ENCODE results near the gene CACNB2. TPM values are rescaled to one million over a fixed set of nuclear protein-coding genes. Genes with fewer than 3 reads are reported as not detected.
"Not testable (repeated sequence)": the region's sequence is repeated elsewhere in the genome, so short reads cannot be mapped to it uniquely, and the experiment has no call there.

Gene CACNB2
- total RNA-seq, 1 experiment from 2014 or later: not detected

DNA sequence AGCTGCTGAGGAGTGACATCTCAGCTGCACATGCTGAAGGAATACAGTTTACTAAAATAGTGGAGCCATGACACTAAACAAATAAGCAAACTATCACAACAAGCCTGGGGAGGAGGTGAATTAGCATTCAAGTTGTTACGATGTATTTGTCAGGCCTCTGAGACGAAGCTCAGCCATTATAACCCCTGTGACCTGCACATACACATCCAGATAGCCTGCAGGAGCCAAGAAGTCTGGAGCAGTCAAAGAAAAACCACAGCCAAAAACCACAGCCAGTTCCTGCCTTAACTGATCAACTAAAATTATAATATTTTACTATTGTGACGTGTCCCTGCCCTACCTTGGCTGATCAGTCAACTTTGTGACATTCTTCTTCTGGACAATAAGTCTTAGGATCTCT lies 442.6 kb downstream of the CACNB2 start:
- BruUV-seq (replicated peaks): no TSS peak
- no peak overlapping the region for H3K27ac ChIP-seq
- H2AFZ ChIP-seq: no peak overlapping the region
- TF ChIP-seq EZH2 (IDR thresholded peaks at IDR 0.05; ENCODE audit: low read depth): no peak
- TF ChIP-seq, protein P1, sequence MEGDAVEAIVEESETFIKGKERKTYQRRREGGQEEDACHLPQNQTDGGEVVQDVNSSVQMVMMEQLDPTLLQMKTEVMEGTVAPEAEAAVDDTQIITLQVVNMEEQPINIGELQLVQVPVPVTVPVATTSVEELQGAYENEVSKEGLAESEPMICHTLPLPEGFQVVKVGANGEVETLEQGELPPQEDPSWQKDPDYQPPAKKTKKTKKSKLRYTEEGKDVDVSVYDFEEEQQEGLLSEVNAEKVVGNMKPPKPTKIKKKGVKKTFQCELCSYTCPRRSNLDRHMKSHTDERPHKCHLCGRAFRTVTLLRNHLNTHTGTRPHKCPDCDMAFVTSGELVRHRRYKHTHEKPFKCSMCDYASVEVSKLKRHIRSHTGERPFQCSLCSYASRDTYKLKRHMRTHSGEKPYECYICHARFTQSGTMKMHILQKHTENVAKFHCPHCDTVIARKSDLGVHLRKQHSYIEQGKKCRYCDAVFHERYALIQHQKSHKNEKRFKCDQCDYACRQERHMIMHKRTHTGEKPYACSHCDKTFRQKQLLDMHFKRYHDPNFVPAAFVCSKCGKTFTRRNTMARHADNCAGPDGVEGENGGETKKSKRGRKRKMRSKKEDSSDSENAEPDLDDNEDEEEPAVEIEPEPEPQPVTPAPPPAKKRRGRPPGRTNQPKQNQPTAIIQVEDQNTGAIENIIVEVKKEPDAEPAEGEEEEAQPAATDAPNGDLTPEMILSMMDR (conservative IDR thresholded peaks at IDR 0.05): no peak
- H3K9me2 ChIP-seq (ENCODE audit: insufficient read depth): no peaks in the 10 kb centered on the region
- no peaks in the 10 kb centered on the region for H3K27me3 ChIP-seq (ENCODE audit: insufficient read depth, low read depth)
- H3K79me2 ChIP-seq (ENCODE audit: low read depth): no peaks in the 10 kb centered on the region
- ChIA-PET POLR2A (ENCODE audit: unreplicated experiment) (no interaction called here), CTCF (no interaction called here)
- no peak overlapping the region for H3K4me2 ChIP-seq
- no peaks in the 10 kb centered on the region for H4K20me1 ChIP-seq (ENCODE audit: insufficient read depth)
- no peak overlapping the region for H3K4me3 ChIP-seq
- H3F3A ChIP-seq (ENCODE audit: insufficient read depth, low read depth): no peaks in the 10 kb centered on the region
- H3K9me3 ChIP-seq (ENCODE audit: insufficient read depth, low read depth): no peaks in the 10 kb centered on the region
- no peaks in the 10 kb centered on the region for H3K36me3 ChIP-seq (ENCODE audit: low read depth)
- no peaks in the 10 kb centered on the region for H3K4me1 ChIP-seq (replicated peaks; ENCODE audit: insufficient read depth)
- intact Hi-C loops (cut with micrococcal nuclease; ENCODE audit: unreplicated experiment): no loop called here
- no peak for DNase-seq

DNA sequence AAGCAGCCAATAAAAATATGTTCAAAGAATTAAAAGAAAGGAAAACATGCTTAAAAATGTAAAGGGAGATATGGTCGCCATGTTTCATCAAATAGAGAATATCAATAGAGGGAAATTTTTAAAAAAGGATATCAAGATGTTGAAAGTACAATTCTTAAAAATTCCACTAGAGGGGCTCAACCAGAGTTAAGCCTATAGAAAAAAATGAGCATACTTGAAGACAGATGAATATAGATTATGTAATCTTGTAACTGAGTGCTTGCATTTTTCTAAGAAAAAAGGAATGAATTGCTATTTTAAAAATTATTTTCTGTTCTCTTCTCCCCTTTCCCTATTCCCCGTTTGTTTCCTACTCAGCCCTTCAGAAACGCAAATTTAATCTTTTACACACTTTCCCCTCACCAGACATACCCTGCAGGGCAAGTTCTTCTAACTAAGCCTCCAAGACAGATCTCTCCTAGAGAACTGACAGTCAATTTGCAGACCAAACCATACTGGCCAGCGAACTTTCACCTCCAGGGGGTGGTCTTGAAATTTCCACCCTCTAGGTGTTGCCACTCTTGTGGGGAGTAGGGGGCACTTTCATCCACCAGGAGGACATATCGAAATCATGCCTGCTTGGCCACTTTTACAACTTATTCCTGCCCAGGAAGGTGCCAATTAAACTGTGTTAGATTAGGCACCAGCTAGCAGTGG lies 443.5 kb downstream of the CACNB2 start:
- H3K27me3 ChIP-seq (ENCODE audit: insufficient read depth, low read depth): no peaks in the 10 kb centered on the region
- no peak overlapping the region for H2AFZ ChIP-seq
- CTCF ChIA-PET: no interaction called here
- POLR2A ChIA-PET (ENCODE audit: unreplicated experiment): no interaction called here
- no peak for DNase-seq
- BruUV-seq (replicated peaks): no TSS peak
- H3K9me2 ChIP-seq (ENCODE audit: insufficient read depth): no peaks in the 10 kb centered on the region
- intact Hi-C loops (cut with micrococcal nuclease; ENCODE audit: unreplicated experiment): no loop called here
- no peak overlapping the region for H3K27ac ChIP-seq
- no peak overlapping the region for H3K4me2 ChIP-seq
- no peaks in the 10 kb centered on the region for H4K20me1 ChIP-seq (ENCODE audit: insufficient read depth)
- H3K9me3 ChIP-seq (ENCODE audit: insufficient read depth, low read depth): no peaks in the 10 kb centered on the region
- H3K36me3 ChIP-seq (ENCODE audit: low read depth): no peaks in the 10 kb centered on the region
- no peak overlapping the region for H3K4me3 ChIP-seq
- TF ChIP-seq, protein P1 (conservative IDR thresholded peaks at IDR 0.05): peak; percentile 45
- TF ChIP-seq EZH2 (IDR thresholded peaks at IDR 0.05; ENCODE audit: low read depth): no peak
- H3F3A ChIP-seq (ENCODE audit: insufficient read depth, low read depth): no peaks in the 10 kb centered on the region
- H3K4me1 ChIP-seq (replicated peaks; ENCODE audit: insufficient read depth): no peaks in the 10 kb centered on the region
- H3K79me2 ChIP-seq (ENCODE audit: low read depth): no peaks in the 10 kb centered on the region

DNA sequence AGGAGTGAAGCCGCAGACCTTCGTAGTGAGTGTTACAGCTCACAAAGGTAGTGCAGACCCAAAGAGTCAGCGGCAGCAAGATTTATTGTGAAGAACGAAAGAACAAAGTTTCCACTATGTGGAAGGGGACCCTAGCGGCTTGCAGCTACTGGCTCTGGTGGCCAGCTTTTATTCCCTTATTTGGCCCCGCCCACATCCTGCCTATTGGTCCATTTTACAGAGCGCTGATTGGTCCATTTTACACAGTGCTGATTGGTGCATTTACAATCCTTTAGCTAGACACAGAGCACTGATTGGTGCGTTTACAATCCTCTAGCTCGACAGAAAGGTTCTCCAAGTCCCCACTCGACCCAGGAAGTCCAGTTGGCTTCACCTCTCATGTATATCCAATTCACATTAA lies 446.4 kb downstream of the CACNB2 start:
- H3K9me3 ChIP-seq (ENCODE audit: insufficient read depth, low read depth); H3K36me3 ChIP-seq (ENCODE audit: low read depth); H3K4me1 ChIP-seq (replicated peaks; ENCODE audit: insufficient read depth); H3F3A ChIP-seq (ENCODE audit: insufficient read depth, low read depth); POLR2A ChIA-PET (ENCODE audit: unreplicated experiment); H3K4me2 ChIP-seq; H3K27ac ChIP-seq; H3K4me3 ChIP-seq; H3K79me2 ChIP-seq (ENCODE audit: low read depth); CTCF ChIA-PET; BruUV-seq (replicated peaks); H4K20me1 ChIP-seq (ENCODE audit: insufficient read depth); intact Hi-C loops (cut with micrococcal nuclease; ENCODE audit: unreplicated experiment); H2AFZ ChIP-seq; H3K9me2 ChIP-seq (ENCODE audit: insufficient read depth); DNase-seq; H3K27me3 ChIP-seq (ENCODE audit: insufficient read depth, low read depth): not testable (repeated sequence)

DNA sequence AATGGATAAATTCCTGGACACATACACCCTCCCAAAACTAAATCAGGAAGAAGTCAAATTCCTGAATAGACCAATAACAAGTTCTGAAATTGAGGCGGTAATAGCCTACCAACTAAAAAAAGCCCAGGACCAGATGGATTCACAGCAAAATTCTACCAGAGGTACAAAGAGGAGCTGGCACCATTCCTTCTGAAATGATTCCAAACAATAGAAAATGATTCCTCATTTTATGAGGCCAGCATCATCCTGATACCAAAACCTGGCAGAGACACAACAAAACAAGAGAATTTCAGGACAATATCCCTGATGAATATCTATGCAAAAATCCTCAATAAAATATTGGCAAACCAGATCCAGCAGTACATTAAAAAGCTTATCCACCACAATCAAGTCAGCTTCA lies 450.9 kb downstream of the CACNB2 start:
- BruUV-seq (replicated peaks); H3K4me3 ChIP-seq; H4K20me1 ChIP-seq (ENCODE audit: insufficient read depth); H3K4me2 ChIP-seq; H3K36me3 ChIP-seq (ENCODE audit: low read depth); H3K4me1 ChIP-seq (replicated peaks; ENCODE audit: insufficient read depth); H3K9me2 ChIP-seq (ENCODE audit: insufficient read depth); H2AFZ ChIP-seq; H3K9me3 ChIP-seq (ENCODE audit: insufficient read depth, low read depth); intact Hi-C loops (cut with micrococcal nuclease; ENCODE audit: unreplicated experiment); H3F3A ChIP-seq (ENCODE audit: insufficient read depth, low read depth); H3K27me3 ChIP-seq (ENCODE audit: insufficient read depth, low read depth); POLR2A ChIA-PET (ENCODE audit: unreplicated experiment); DNase-seq; H3K79me2 ChIP-seq (ENCODE audit: low read depth); CTCF ChIA-PET; H3K27ac ChIP-seq: not testable (repeated sequence)

Other genes with a start within 250 kb of the CACNB2 start
- gene SLC39A12, start 188.5 kb upstream of the CACNB2 start, total RNA-seq (2021): not detected in 2 replicates